HG03159 (cell line): ENCODE results near the gene PCNX3.
"Not testable (repeated sequence)": the region's sequence is repeated elsewhere in the genome, so short reads cannot be mapped to it uniquely, and the experiment has no call there.

Experiments
- ATAC-seq: cut with Tn5 transposase; IDR thresholded peaks from one replicate; pipeline ENCODE4 v1.9.1; 2021; ENCODE audit warnings: mild to moderate bottlenecking, moderate library complexity; ENCODE audit not compliant: unreplicated experiment

PCNX3 gene

DNA sequence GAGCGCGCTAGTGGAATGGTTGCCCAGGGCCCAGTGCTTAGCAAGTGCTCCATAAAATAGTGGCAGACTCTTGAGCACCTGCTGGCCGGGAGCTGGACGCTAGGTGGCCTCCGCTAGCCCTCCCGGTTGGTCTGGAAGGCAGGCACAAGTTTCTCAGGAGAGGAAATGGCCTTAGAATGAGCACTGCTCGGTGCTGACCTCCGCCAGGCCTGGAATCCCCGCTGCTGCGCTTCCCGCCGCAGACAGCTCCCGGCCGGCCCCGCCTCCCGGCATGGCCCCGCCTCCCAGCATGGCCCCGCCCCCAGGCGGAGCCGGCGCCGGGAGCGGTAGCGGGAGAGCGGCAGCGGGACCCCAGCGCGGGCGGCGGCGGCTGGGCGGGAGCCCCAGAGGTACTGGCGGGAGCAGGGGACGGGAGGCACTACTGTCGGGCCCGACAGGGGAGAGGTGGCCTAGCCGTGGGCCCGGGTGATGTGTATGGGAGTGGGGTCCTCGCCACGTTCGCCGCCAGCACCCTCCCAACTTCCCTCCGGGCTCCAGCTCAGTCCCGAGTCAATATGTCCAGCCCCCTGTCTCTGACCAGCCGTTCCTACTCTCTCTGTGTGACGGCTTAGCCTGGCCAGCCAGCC, 22.3 kb downstream of the PCNX3 start, which contains the start of gene SIPA1:
SIPA1 (plus strand) TSS at position 308 of the 626 bp plus-strand sequence. CDS start 2,821 bp downstream, outside the sequence.
- peak; percentile 35 for ATAC-seq

DNA sequence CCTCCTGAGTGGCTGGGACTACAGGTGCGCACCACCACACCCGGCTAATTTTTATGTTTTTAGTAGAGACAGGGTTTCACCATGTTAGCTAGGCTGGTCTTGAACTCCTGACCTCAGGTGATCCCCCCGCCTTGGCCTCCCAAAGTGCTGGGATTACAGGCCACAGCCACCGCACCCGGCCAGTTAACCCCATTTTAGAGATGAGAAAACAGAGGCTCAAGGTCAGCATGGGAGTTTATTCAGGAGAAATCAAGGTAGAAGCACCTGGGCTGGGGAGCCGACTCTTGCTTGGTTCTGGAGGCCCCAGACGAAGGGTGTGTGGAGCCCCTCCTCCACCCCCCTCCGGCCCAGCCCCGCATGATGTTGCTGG, 23.6 kb downstream of the PCNX3 start:
- ATAC-seq = not testable (repeated sequence)

DNA sequence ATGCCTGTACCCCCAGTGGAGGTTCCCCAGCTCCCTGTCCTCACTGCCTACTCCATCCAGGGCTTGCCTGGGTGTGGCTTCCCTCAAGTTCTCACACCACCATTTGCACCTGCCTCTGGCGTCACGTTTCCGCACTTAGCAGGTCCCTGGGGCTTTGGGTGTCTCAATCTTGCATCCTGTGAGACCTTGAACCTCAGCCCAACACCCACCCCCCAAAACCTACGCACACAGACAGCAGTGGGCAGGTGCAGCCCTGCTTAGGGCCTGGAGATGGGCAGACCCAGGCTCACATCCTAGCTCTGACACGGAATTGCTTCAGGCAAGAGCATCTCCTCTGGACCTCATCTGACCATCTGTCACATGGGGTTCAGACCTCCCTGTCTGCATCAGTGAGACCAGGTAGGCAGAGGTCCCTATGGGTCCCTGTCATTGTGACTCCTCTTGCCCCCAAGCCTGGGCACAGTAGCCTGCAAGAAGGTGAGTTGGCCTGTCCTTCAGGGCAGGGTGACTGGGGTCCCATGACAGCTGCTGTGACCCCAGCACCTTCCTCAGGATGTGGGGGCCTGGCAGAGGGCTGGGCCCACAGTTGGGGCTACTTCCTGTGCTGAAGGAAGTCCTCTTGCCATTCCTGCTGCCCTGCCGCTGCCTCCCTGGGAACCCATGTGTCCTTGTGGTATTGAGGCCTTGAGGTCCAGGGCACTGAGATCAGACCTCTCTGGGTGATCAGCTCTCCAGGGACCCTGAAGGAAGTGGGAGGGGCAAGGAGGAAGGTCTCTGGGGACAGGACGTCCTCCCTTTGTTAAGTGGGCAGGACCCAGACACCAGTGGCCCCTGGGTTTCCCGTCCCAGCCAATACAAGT, 24.3 kb downstream of the PCNX3 start:
- peak; percentile 37 for ATAC-seq

DNA sequence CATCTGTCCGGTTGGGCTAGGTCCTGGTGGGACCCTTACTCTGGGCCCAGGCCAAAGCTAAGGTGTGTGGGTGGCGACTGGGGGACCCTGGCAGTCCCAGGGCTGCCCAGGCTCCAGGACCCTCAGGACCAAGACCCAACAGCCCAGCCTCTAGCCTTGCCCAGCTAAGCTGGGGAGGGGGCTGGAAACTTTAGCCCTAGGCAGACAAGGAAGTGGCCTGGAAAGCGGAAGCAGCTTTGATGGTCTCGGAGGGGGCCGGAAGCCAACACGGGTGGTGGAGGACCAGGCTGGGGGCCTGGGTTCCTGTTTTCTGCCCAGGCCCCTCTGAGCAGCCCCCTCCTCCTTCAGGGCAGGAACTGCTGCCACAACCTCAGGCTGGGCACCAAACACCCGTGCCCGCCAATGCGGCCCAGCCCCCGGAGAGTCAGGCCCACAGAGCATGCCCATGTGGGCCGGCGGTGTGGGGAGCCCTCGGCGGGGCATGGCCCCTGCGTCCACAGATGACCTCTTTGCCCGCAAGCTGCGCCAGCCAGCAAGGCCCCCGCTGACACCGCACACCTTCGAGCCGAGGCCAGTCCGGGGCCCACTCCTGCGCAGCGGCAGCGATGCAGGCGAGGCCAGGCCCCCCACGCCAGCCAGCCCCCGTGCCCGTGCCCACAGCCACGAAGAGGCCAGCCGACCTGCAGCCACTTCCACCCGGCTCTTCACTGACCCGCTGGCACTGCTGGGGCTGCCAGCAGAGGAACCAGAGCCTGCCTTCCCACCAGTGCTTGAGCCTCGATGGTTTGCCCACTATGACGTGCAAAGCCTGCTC, 25.1 kb downstream of the PCNX3 start:
- ATAC-seq = peak; percentile 8

DNA sequence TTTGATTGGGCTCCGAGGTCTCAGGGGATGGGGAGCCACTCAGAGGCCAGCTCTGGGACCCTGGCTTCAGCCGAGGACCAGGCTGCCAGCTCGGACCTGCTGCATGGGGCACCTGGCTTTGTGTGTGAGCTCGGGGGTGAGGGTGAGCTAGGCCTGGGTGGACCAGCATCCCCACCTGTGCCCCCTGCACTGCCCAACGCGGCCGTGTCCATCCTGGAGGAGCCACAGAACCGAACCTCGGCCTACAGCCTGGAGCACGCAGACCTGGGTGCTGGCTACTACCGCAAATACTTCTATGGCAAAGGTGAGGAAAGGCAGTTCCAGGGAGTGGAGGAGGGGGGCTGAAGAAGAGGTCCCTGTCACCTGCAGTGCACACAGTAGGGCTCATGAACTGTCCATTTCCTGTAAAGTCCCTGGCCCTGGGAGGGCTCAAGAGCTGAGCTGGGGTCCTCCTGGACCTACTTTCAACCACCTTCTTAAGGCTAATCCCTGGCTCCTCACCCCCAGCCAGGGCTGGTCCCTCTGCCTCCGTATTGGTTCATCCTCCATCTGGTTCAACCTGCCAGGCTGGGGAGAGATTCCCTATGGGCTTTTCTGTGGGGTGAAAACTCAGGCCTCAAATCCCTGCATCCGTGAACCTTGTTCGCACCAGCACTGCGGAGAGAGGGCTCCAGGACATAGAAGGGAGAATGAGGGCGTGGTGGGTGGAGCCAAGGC, 25.9 kb downstream of the PCNX3 start:
- ATAC-seq = no peak

DNA sequence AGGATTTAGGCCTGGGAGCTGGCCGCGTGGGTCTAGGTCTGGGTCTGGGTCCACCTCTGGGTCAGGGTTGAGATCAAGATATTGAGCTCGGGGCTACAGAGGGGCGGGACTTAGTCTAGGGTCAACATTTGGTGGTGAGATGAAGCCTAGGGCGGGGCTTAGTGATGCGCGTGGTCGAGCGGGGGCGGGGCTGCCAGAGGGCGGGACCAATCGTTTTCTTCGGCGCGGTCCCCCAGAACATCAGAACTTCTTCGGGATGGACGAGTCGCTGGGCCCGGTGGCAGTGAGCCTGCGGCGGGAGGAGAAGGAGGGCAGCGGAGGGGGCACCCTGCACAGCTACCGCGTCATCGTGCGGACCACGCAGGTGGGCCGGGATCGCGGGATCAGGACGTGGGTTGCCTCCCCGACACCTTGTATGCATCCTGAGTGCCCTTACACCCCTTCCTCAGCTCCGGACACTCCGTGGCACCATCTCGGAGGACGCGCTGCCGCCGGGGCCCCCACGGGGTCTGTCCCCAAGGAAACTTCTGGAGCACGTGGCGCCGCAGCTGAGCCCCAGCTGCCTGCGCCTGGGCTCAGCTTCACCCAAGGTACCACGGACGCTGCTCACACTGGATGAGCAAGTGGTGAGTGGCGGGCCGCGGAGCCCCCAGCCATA, 26.6 kb downstream of the PCNX3 start:
- no peak for ATAC-seq

DNA sequence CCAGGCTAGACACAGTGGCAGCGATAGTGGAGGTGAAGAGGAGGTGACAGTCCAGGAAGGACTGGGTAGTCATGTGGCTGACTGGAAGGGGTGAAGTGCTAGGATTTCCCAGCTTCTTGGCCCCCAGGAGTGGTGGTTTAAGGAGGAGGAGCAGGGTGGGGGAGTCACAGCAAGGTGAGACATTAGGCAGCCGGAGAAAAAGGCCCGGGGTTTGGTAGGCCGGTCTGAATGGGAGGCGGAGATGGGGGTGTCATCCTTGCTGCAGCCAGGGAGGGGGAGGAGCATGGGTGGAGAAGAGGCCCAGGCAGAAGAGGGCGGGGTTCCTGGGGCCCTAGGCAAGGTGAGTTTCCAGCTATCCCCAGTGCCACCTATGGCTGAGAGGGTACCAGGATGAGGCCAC, 28.4 kb downstream of the PCNX3 start:
- no peak for ATAC-seq

DNA sequence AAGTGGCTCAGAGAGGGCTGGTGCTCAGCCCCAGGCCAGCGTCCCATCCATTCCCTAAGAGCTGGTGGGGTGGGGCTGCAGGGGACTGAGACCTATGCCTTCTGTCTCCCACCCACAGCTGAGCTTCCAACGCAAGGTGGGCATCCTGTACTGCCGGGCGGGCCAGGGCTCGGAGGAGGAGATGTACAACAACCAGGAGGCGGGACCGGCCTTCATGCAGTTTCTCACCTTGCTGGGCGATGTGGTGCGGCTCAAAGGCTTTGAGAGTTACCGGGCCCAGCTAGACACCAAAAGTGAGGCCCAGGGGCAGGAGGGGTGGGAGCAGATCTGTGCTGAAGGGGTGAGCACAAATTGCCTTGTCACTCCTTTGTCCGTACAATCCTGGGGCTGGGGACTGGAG, 29.3 kb downstream of the PCNX3 start:
- ATAC-seq = no peak

DNA sequence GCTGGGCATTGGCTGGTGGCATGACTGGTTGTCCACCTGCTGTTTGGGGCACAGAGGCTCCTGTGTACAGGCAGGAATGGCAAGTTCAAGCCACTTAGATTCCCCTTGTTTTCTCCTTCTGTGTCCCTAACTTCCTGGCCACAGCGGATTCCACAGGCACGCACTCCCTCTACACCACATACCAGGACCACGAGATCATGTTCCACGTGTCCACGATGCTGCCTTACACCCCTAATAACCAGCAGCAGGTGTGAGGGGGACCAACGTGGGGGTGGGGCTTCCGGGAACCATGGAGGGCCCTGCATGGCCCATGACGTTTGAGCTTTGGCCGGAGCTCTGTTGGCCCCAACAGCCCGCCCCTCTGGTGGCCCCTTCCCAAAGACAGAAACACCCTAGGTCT, 30.1 kb downstream of the PCNX3 start:
- no peak for ATAC-seq

DNA sequence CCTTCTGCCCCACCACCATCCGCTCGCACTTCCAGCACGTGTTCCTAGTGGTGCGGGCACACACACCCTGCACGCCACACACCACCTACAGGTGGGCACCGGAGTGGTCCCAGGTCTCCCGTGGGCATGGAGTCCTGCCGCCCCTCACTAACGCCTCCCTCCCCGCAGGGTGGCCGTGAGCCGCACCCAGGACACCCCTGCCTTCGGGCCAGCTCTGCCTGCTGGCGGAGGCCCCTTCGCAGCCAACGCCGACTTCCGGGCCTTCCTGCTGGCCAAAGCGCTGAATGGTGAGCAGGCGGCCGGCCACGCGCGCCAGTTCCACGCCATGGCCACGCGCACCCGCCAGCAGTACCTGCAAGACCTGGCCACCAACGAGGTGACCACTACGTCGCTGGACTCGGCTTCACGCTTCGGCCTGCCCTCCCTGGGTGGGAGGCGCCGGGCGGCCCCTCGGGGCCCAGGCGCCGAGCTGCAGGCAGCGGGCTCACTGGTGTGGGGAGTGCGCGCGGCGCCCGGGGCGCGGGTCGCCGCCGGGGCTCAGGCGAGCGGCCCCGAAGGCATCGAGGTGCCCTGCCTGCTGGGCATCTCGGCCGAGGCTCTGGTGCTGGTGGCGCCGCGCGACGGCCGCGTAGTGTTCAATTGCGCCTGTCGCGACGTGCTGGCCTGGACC, 30.8 kb downstream of the PCNX3 start:
- ATAC-seq = no peak

DNA sequence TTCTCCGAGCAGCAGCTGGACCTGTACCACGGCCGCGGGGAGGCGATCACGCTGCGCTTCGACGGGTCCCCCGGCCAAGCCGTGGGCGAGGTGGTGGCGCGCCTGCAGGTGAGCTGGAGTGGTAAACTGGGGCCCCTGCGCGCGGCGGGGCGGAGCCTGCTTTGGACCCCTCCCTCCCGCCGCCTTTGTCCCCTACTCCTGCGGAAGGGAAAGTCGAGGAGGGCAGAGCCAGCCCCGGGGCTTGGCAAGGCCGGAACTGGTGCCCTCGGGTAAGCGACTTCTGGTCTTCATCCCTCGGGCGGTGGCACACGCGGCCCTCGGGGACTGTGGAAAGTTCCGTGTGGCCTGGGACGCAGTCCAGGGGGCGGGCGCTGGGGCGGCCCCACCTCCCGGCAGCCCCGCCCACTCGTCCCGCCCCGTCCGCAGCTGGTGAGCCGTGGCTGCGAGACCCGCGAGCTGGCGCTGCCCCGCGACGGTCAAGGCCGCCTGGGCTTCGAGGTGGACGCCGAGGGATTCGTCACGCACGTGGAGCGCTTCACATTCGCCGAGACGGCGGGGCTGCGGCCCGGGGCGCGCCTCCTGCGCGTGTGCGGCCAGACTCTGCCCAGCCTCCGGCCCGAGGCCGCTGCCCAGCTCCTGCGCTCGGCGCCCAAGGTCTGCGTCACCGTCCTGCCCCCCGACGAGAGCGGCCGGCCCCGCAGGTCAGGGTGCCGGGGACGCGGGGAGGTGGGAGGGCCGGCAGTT, 31.6 kb downstream of the PCNX3 start:
- no peak for ATAC-seq

DNA sequence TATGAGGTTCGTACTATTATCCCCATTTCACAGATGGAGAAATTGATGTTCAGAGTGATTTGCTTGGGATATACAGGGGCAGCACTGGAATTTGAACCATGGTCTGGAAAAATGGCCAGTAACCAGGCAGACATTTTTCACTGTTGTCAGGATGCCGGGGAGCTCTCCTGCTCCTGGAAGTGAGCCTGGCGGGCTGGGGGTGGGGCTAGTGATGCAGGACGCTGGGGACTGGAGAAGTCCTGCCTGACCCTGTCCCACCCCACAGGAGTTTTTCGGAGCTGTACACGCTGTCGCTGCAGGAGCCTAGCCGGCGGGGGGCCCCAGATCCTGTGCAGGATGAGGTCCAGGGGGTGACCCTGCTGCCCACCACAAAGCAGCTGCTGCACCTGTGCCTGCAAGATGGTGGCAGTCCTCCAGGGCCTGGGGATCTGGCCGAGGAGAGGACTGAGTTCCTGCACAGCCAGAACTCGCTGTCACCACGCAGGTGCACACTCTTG, 33.5 kb downstream of the PCNX3 start:
- ATAC-seq = no peak

DNA sequence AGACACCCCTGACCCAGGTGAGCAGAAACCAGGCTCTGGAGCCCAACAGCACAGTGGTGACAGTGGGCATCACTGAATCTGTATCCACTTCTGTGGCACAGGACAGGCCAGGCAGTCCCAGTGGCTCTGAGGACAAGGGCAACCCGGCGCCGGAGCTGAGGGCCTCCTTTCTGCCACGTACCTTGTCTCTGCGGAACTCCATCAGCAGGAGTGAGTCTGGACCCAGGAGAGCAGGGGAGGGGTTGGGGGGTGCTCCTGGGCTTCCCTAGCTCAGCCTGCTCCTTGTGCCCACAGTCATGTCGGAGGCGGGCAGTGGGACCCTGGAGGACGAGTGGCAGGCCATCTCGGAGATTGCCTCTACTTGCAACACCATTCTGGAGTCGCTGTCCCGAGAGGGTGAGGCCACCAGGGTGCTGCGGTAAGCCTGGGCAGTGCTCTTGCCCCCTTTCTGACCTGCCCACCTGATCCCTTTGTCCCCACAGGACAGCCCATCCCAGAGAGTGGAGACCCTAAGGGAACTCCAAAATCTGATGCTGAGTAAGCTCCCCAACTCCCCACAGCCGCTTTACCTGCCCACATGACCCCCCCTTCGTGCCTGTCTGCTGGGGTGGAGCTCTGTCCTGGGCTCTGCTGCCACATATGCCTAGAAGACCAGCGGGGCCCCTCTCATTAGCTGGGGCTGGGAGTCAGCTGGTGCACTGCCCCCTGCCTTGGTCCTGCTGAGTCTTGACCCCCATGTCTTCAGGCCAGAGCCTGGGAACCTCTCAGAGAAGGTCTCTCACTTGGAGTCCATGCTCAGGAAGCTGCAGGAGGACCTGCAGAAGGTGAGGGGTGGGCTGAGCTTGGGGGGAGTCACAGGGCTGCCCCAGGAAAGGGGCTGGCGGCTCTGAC, 34.3 kb downstream of the PCNX3 start:
- no peak for ATAC-seq

DNA sequence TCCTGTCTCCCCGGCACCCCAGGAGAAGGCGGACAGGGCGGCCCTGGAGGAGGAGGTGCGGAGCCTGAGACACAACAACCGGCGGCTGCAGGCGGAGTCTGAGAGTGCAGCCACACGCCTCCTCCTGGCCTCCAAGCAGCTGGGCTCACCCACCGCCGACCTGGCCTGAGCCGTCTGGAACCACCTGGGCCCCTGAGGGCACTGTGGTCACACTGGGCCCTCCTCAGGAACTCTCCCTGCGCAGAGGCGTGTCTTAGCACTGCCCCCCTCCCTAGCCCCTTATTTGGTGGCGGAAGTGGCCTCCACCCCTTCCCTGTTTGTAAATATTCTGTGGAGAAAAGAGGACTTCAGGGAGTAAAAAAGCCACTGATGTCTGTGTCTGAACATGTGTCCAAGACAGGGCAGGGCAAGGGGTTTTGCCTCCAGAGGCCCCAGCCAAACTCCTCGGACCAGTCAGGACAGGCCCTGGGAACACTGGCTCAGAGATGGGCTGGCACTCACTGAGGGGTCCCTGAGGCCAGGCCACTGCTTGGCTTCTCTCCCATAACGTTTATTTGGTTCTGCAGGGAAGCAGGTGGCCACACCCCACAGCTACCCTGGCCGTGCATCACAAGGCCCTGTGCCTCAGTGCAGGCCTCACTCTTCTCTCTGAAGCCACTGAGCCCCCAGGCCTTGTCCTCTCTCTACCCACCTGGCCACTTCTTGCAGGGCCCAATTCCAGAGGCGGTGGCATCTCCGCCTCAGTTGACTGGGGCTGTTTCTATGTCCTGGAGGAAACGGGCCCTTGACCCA, 35.2 kb downstream of the PCNX3 start:
- ATAC-seq = no peak

DNA sequence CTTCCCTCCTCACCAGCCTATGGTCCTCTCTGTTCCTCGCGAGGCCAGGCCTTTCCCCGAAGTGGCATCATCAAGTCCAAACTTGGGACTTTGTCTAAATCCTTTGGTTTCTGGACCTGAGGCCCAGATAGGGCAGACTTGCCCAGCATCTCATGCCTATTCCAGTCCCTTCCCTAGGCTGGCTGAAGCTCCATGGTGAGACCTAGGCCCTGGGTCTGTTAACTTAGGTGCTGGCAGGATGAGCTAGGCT, 35.7 kb downstream of the PCNX3 start:
- no peak for ATAC-seq

DNA sequence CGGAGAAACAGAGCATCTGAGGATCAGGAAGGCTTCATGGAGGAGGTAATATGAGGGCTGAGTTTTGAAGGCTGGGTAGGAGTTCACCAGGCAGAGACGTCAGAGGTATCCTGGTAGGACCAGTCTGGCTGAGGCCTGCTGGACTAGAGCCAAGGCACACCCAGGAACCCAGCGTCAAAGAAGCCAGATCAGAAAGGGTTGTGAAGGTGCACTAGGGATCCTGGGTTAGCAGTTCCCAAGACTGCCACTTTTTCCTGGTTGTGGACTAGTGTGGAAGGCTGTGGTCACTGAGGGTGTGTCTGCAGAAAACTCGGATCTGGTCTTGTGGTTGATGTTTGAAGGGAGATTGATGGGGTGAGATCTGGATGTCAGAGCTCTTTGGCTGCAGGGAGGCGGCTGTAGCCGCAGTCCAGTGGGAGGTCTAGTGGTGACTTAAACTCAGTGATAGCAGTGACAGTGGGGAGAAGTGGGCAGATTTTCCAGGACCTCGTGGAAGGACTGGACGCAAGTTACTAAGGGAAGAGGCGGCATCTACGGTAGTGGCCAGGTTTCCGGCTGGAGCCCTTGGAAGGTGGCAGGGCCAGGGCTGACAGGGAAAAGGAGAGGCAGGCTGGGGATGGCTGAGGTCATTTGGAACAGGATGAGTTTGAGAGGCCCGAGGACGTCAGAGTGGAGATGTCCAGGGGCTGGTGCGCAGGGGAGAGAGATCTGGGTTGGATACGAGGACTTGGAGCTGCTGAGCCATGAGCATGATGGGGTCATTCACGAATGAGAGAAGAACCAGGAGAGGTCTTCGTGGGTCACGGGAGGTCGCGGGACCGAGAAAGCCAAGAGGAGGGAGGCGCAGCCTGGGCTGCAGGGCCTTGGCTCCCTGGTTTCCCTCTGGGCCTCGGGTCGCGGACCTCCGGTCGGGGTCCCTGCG, 36.3 kb downstream of the PCNX3 start:
- ATAC-seq = peak; percentile 18
